Measurements from ENCODE around the gene FSTL1.

Gene FSTL1

DNA sequence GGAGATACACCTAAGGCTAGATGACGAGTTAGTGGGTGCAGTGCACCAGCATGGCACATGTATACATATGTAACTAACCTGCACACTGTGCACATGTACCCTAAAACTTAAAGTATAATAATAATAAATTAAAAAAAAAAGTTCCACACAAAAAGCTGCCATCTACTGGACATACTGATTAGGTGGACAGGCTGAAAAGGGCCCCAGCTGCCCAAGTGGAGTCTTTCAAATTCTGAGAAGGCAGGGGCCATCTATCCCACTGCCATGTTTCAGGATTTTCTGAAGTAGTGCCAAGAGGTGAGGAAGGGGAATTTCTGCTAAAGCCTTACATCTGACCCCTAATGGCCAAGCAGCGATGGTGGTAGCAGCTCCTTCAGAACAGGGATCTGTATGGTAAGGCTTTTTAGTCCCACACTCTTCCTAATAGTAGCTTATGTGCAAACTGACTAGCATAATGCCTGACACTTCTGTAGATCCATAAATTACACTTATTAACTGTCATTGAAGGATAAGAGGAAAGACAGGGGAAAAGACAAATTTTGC, 7.7 kb downstream of the FSTL1 start:
- TF ChIP-seq, protein P1, sequence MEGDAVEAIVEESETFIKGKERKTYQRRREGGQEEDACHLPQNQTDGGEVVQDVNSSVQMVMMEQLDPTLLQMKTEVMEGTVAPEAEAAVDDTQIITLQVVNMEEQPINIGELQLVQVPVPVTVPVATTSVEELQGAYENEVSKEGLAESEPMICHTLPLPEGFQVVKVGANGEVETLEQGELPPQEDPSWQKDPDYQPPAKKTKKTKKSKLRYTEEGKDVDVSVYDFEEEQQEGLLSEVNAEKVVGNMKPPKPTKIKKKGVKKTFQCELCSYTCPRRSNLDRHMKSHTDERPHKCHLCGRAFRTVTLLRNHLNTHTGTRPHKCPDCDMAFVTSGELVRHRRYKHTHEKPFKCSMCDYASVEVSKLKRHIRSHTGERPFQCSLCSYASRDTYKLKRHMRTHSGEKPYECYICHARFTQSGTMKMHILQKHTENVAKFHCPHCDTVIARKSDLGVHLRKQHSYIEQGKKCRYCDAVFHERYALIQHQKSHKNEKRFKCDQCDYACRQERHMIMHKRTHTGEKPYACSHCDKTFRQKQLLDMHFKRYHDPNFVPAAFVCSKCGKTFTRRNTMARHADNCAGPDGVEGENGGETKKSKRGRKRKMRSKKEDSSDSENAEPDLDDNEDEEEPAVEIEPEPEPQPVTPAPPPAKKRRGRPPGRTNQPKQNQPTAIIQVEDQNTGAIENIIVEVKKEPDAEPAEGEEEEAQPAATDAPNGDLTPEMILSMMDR (IDR thresholded peaks at IDR 0.05; ENCODE audit: low read depth, low read length, missing control alignments), result peak; percentile 24
- no peak for DNase-seq (ENCODE audit: extremely low read depth, low read depth)
- H3K4me3 ChIP-seq (replicated peaks; ENCODE audit: low read depth, low read length), result no peak overlapping the region

GRCh38 chr3:120441776-120442175, 9.0 kb downstream of the FSTL1 start:
- TF ChIP-seq, protein P1 (IDR thresholded peaks at IDR 0.05; ENCODE audit: low read depth, low read length, missing control alignments), result no peak
- H3K4me3 ChIP-seq (replicated peaks; ENCODE audit: low read depth, low read length), result no peak overlapping the region
- no peak for DNase-seq (ENCODE audit: extremely low read depth, low read depth)

DNA sequence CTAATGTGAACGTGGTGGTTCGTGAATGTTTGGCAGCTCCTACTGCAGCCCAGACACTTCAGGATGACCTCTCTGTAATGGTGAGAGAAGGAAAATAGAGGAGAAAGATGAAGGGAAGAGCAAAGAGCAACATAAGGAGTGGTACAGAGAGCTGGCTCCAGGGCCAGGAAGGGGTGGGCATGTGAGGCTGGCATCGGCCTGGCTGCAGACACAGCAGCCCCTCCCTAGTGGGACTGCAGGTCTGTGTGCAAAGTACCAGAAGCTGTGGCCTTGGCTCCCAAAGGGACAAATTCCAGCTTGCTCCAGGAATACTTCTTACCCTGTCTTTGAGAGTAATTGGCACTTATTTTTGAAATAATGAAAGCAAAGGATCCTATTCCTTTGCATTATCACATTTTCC, 10.0 kb downstream of the FSTL1 start:
- TF ChIP-seq, protein P1 (IDR thresholded peaks at IDR 0.05; ENCODE audit: low read depth, low read length, missing control alignments), result no peak
- no peak overlapping the region for H3K4me3 ChIP-seq (replicated peaks; ENCODE audit: low read depth, low read length)
- DNase-seq (ENCODE audit: extremely low read depth, low read depth), result no peak

DNA sequence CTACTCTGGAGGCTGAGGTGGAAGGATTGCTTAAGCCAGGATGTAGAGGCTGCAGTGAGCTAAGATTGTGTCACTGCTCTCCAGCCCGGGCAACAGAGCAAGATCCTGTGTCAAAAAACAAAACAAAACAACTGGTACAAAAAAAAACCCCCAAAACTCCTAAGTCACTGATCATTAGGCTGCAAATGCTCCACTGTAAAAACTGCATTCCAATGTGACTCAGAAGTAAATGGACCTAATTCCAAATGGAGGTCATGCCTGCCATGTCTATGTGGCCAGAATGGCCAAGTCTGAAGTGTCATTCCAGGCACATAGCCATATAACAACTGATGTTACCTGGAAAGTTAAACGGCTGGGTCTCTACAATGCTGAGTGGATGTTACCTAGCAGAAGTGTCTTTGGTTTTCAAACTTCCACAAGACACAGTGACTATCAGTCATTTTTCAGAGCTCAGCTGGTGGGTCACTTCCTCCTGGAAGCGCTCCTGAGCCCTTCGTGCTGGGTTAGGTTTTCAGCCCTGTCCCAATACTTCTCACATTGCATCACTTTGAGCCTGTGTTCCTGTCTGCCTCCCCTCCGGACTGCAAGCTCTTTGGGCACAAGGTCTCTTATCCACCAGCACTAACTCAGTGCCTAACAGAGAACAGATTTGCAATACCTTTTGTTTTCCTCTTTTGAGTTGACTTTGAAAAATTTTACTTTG, 10.6 kb downstream of the FSTL1 start:
- H3K4me3 ChIP-seq (replicated peaks; ENCODE audit: low read depth, low read length), result no peak overlapping the region
- no peak for DNase-seq (ENCODE audit: extremely low read depth, low read depth)
- TF ChIP-seq, protein P1 (IDR thresholded peaks at IDR 0.05; ENCODE audit: low read depth, low read length, missing control alignments), result no peak

DNA sequence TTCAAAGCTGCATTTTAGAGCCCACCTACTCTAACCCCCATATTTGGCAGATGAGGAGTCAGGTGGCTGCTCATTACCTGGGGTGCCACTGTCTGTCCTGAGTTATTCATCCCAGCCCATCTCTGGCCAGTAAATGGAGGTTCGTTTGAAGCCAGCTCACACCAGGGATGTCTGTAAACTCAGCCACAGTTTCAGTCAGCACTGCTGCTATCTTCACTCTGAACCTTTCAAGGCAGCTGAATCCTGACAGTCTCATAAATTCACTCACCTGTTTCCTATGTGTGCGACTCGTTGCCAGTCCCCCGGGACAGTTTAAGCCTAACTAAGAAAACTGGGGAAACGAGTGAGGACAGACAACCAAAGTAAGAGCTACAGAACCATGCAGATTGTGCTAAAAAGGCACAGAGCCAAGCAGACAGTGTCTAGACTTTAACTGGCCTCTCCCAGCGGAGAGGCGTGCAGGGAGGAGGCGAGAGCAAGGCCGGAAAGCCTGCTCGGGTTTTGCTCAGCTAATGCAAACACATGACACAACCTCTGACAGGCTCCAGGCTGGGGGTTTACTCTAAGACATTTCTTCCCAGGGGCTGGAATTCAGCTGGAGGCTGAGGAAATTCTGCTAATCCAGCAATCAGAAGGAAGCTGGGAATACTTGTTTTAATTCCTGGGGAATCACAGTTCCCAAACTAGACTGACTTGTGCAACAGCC, 12.0 kb downstream of the FSTL1 start:
- no peak for DNase-seq (ENCODE audit: extremely low read depth, low read depth)
- H3K4me3 ChIP-seq (replicated peaks; ENCODE audit: low read depth, low read length), result no peak overlapping the region
- TF ChIP-seq, protein P1 (IDR thresholded peaks at IDR 0.05; ENCODE audit: low read depth, low read length, missing control alignments), result no peak

GRCh38 chr3:120438216-120438615, 12.6 kb downstream of the FSTL1 start:
- DNase-seq (ENCODE audit: extremely low read depth, low read depth), result no peak
- TF ChIP-seq, protein P1 (IDR thresholded peaks at IDR 0.05; ENCODE audit: low read depth, low read length, missing control alignments), result no peak
- H3K4me3 ChIP-seq (replicated peaks; ENCODE audit: low read depth, low read length), result no peak overlapping the region

Measured in HFF-Myc (cell line).